NCI-H526 treated with DMSO at 0.1 percent for 48 hours (cell line): ENCODE results near the gene PEDS1.
A peak's percentile ranks its signal among the peaks of the same experiment; 100 is the strongest.
"Not testable (repeated sequence)": the region's sequence is repeated elsewhere in the genome, so short reads cannot be mapped to it uniquely, and the experiment has no call there.

Experiments
- DNase-seq: peaks from one replicate; lab custom pipeline; 2025; lab: John Stamatoyannopoulos, UW

The PEDS1 gene

DNA sequence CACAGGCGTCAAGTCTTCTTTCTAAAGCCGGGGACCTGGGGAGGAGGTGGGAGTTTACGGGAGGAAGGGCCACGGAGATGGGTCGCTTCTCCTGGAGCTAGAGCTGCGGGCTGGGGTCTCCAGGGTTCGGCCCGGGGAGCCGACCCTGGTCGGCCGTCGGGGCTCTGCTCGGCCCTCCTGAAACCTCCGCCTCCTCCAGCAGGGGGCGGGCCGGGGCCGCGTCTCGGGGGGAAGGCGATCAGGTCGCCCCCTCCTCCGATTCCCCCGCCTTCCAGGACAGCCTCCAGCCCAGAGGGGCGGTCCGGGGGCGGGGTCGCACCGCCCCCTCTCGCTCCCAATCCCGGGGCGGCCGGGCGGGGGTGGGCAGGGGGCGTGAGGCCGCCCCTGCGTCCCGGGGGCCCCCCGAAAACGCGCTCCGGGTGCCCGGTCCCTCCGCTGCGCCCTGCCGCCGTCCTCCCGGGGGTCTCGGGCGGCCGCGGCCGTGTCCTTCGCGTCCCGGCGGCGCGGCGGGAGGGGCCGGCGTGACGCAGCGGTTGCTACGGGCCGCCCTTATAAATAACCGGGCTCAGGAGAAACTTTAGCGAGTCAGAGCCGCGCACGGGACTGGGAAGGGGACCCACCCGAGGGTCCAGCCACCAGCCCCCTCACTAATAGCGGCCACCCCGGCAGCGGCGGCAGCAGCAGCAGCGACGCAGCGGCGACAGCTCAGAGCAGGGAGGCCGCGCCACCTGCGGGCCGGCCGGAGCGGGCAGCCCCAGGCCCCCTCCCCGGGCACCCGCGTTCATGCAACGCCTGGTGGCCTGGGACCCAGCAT, 36.9 kb upstream of the PEDS1 start, which contains the start of gene CEBPB:
CEBPB (plus strand) TSS at position 580 of the 814 bp plus-strand sequence; CDS start at position 784, 204 bp downstream.
- DNase-seq = peak; percentile 61

DNA sequence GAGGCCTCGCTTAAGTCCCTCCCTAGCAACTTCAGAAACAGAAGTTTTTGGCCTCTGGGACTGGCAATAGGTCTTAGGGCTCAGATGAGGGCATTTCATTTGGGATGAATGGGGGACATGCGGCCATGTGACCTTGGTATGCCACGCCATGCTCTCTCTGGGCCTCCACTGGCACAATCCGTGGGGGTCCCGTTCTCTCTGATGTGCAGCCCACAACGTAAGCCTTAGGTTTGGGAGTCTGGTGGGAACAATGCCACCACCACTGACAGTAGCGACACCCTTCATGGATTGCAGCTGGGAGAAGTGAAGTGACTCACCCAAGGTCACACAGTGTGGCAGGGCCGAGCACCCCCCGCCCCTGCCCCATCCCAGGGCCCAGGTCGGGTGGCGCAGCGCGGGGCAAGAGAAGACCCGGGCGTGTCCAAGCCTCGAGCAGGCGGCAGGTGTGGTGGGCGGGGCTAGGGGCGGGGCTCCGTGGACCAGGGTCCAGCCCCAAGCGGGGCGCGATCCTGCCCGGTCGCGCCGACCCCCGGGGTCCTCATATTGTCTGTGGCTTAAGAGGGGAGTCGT, 36.2 kb upstream of the PEDS1 start:
- peak; percentile 13 for DNase-seq

- DNase-seq = no peak
Observed at GRCh38 chr20:50188879-50189680, 35.6 kb upstream of the PEDS1 start.

DNA sequence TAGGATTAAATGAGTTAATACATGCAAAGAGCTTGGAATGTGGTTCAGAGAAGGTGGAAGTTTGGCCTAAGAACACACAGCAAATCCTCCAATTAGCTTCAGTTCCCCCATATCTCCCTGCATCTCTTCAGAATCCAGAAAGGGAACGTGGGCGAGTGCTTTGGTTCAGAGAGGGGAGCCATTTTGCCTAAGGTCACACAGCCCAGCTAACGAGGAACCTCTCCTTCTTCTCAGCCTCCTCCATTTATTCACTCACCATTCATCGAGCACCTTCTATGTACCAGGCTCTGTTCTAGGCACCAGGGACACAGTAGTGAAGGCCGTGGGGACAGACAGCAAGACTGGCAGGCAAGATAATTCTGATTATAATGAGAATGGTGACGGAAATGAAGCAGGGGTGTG, 34.8 kb upstream of the PEDS1 start:
- DNase-seq = no peak

GRCh38 chr20:50187403-50188051, 34.0 kb upstream of the PEDS1 start:
- no peak for DNase-seq

DNA sequence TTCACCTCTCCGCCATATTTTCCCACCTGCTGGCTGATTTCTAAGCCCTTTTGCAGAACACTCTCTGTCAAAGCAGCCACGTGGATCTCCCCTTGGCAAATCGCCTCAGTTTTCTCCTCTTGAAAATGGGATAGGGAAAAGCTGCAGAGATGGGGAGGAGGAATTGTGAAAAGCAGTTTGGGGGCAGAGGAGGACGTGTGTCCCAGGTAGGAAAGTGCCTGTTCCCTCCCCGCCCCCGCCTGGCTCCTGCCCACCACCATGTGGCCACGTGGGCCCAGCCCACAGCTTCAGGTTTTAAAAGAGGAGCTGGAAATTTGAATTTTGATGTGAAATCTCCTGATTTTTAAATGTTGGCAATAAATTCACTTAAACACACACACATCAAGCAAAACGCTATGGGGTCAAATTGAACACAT, 33.5 kb upstream of the PEDS1 start:
- no peak for DNase-seq

DNA sequence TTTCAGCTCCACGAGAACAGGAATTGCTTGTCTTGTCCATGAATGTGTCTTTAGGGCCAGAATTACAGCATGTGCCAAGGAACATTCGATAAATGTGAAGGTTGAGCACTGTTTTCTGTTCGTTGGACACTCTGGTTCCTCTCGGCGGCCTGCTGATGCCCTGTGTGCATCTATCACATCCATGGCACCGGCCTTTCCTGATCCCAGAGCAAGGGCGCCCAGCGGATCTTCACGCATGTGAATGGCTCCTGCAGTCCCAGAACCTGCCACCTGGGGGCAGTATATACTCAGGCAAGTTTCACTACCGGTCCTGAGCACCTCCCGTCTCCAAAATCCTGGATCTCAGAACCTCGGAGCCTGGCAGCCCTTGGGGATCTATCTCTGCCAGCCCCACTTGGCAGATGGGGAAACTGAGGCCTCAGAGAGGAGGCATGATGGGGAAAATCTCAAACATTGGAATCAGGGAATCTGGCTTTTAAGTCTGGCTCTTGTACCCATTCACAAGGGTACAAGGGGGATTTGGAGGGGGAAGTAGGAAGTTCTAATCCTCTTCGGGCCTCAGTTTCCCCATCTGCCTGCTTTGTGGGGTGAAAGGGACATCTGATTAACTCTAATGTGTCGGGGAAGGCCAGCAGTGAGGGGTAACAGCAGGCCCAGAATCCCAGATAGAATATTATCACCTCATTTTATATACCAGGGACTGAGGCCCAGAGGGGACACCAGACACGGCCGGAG, 32.8 kb upstream of the PEDS1 start:
- DNase-seq = peak; percentile 76

GRCh38 chr20:50185426-50185825, 31.9 kb upstream of the PEDS1 start:
- DNase-seq = no peak

DNA sequence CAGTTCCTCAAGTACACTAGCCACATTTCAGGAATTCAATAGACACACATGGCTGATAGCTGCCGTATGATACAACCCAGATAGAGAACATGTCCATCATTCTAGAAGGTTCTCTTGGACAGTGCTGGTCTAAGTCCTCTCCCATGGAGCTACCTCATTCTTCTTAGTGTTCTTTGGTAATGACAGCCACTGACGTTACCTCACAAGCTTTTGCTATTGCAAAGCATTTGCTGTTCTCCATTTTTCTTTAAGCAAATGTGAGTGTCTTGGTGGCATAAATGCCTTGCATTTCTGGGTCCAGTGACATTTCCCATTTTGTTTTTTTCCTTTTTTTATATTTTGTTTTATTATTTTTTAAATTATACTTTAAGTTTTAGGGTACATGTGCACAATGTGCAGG, 28.8 kb upstream of the PEDS1 start:
- no peak for DNase-seq

DNA sequence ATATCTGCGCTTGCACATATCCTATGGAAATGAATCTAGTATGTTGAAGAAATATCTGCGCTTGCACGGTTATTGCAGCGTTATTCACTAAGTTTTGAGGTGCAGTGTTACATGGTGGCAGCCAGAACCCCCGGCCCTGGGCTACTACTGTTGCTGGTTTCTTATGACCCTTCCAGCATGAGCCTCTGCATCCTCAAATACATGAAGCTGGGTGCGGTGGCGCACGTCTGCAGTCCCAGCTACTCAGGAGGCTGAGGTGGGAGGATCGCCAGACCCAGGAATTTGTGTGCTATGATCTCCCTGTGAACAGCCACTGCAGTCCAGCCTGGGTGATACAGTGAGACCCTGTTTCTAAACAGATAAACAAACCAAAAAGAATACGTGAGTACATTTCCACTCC, 27.8 kb upstream of the PEDS1 start:
- no peak for DNase-seq

- not testable (repeated sequence) for DNase-seq
Observed at GRCh38 chr20:50178672-50179071, 25.1 kb upstream of the PEDS1 start.

DNA sequence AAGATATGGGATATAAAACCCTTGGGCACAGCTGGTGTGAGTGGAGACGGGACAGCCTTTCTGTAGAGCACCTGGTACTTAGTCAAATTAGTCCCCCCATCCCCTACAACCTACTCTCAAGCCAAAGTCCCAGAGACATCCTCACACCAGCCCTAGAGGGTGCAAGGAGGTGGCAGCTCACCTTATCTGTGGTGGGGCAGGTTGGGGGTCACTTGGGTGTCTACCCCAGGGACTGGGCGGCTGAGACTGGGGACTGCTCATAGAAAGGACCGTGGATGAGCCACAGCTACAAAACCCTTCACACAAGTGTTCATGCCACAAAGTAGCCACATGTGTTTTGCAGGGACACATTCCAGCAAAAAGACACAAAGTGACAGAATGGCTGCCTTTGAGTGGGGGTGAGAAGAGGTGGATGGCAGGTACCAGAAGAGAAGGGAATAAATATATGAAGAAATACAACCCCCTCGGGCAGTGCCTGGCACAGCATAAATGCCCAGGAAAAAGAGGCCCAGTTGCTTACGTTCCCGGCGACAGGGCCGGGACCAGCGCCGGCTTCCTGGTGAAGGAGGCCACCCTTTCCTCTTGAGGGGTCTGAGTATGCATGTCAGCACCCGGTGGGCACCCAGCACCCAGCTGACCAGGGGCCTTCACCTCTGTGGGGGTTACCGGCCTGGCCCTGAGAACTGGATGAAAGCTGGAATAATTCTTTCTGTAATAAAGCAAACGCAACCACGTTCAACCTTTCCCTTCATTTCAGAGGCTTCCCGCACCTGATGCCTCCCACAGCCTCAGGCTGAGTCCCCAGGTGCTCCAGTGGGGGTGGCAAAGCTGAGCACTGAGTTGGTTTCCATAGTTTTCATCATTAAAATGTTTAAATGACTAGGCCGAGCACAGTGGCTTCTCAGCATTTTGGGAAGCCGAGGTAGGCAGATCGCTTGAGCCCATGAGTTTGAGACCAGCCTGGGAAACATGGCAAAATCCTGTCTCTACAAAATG, 22.7 kb upstream of the PEDS1 start:
- DNase-seq = no peak

GRCh38 chr20:50174456-50174855, 20.9 kb upstream of the PEDS1 start:
- DNase-seq = no peak

- DNase-seq = peak; percentile 54
Observed at GRCh38 chr20:50172347-50173013, 19.0 kb upstream of the PEDS1 start.

GRCh38 chr20:50170549-50171220, 17.2 kb upstream of the PEDS1 start:
- no peak for DNase-seq

- peak; percentile 63 for DNase-seq
Observed at GRCh38 chr20:50169329-50169823, 15.9 kb upstream of the PEDS1 start.

DNA sequence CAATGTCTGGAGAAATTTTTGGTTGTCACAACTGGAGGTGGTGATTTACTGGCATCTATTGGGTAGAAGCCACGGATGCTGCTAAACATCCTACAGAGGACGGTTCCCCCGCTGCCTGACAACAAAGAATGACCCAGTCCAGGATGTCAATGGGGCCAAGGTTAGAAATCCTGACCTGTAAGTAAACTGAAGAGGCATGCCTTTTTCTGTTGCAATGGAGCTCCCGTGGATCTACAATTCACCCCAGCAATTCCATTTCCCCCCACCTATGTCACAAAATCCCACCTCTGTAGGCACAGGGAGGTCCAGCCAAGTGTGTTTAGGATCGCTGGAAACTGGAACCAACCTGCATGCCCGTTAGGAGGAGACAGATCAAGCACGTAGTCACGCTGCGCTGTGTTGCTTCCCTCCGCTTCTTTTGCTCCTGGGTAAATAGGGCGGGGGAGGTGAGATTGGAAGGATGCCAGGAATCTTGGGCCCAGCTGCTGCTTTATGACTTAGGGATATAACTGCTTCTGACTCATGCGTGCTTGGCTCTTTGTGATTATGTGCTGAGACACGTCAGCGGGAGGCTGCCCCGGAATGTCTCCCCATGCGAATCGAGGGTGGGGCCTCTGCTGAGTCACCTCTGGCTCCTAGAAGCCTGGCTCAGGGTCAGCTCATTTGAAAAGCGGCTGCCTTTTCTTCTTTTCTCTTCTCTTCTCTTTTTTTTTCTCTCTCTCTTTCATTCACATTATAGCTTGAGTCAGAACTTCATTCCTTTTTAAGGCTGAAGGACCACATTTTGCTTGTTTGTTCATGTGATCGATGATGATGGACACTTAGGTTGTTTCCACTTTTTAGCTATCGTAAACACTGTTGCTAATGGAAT, 12.4 kb upstream of the PEDS1 start:
- DNase-seq = peak; percentile 96
